HepG2 (cell line): ENCODE measurements around the gene LIG4.

ENCODE experiments used
- HOXA9 ChIP-seq: sonication (generic); formaldehyde crosslinking; IDR thresholded peaks from 2 replicates; pipeline ENCODE4 v1.8.1; 2022; ENCODE audit warnings: missing genetic modification reagents, mild to moderate bottlenecking, moderate library complexity, borderline replicate concordance
- IKZF1 ChIP-seq: fragments of 450-650 bp; IDR thresholded peaks from 2 replicates; pipeline ENCODE4 v1.7.1; 2016
- KAT7 ChIP-seq: IDR thresholded peaks from 2 replicates; pipeline ENCODE4 v1.6.1; 2018; ENCODE audit warnings: borderline replicate concordance, missing compliant biosample characterization
- MAX ChIP-seq: IDR thresholded peaks from 2 replicates; pipeline ENCODE4 v1.6.1; 2012; ENCODE audit warnings: inconsistent platforms
- NR3C1 ChIP-seq: sonication (generic); formaldehyde crosslinking; IDR thresholded peaks from 2 replicates; pipeline ENCODE4 v1.4.0; 2020; ENCODE audit warnings: missing genetic modification reagents
- POLR2A ChIP-seq, 2 experiments: IDR thresholded peaks; 2 replicates each; pipeline ENCODE4 v1.6.1; 2011; ENCODE audit warnings: low read depth in 2 of 2, low read length in 2 of 2, mild to moderate bottlenecking in 1 of 2, moderate library complexity in 1 of 2; ENCODE audit not compliant: insufficient read depth in 1 of 2
- ZNF407 ChIP-seq: sonication (generic); formaldehyde crosslinking; IDR thresholded peaks from one replicate; pipeline ENCODE4 v1.5.1; 2020; ENCODE audit warnings: mild to moderate bottlenecking, missing genetic modification reagents; ENCODE audit errors: not compliant biosample characterization

- TF ChIP-seq ZNF407 (CRISPR knock-in tag) (no peak), POLR2A (IDR thresholded peaks at IDR 0.05; ENCODE audit: insufficient read depth in 1 of 2, low read depth in 2 of 2, low read length in 2 of 2) (no peak), HOXA9 (CRISPR knock-in tag) (no peak), MAX (no peak), NR3C1 (no peak), IKZF1 (no peak), KAT7 (no peak)
Measured at GRCh38 chr13:108158746-108159145, 56.6 kb downstream of the LIG4 start.
